ENCODE data around the gene LYPLAL1.

LYPLAL1 gene

DNA sequence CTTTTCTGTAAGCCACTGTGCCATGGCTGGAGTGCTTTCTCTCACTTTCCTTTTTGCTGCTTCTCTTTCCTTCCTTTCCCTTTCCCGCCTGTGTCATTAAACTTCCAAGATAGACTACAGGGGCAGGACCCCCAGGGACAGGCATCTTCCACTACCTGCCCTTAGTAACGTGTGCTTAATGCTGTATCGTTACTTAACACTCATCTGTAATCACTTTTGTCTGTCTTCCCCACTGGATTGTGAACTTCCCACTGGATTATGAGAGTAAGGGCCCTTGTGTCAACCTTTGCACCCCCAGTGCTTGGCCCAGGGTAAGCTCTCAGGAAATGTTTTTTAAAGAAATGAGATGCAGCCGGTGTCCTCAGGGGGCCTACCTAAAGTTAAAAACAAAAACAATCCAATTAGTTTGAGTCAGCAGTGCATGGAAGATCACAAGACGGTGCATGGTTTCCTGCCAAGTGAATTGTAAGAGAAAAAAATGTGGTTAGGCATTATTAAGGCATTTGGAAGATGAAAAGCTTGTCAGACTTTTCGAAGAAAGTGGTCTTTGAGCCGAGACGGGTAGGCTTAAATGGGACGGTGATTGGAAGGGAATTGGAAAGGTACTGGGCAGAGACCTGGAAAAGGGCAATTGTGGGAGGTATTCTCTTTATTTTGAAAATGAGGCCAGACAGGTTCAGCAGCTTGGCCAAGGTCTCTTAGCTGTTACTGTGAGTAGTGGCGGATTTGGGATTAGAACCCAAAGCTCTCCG lies 958 bp downstream of the LYPLAL1 start:
- H2AFZ ChIP-seq (ENCODE audit: low read depth, low read length, severe bottlenecking) = peak overlapping the region; percentile 88
- H3K27me3 ChIP-seq (ENCODE audit: low read length) = no peaks in the 10 kb centered on the region
- H3K9me2 ChIP-seq (replicated peaks; ENCODE audit: insufficient read depth, low read length) = no peaks in the 10 kb centered on the region
- no peak for TF ChIP-seq EZH2phosphoT487 (conservative IDR thresholded peaks at IDR 0.05; ENCODE audit: low read length)
- TF ChIP-seq, protein P1, sequence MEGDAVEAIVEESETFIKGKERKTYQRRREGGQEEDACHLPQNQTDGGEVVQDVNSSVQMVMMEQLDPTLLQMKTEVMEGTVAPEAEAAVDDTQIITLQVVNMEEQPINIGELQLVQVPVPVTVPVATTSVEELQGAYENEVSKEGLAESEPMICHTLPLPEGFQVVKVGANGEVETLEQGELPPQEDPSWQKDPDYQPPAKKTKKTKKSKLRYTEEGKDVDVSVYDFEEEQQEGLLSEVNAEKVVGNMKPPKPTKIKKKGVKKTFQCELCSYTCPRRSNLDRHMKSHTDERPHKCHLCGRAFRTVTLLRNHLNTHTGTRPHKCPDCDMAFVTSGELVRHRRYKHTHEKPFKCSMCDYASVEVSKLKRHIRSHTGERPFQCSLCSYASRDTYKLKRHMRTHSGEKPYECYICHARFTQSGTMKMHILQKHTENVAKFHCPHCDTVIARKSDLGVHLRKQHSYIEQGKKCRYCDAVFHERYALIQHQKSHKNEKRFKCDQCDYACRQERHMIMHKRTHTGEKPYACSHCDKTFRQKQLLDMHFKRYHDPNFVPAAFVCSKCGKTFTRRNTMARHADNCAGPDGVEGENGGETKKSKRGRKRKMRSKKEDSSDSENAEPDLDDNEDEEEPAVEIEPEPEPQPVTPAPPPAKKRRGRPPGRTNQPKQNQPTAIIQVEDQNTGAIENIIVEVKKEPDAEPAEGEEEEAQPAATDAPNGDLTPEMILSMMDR (IDR thresholded peaks at IDR 0.05; ENCODE audit: insufficient read depth, low read length, poor library complexity, severe bottlenecking) = no peak
- H3K4me3 ChIP-seq (ENCODE audit: insufficient read depth, low read length, poor library complexity, severe bottlenecking) = peak overlapping the region; percentile 67
- H3K4me2 ChIP-seq (ENCODE audit: low read depth, low read length, poor library complexity, severe bottlenecking) = peak overlapping the region; percentile 70
- H3K36me3 ChIP-seq (ENCODE audit: low read length) = no peaks in the 10 kb centered on the region
- no peaks in the 10 kb centered on the region for H4K20me1 ChIP-seq (ENCODE audit: low read depth, low read length)
- H3K79me2 ChIP-seq (ENCODE audit: insufficient read depth, low read length) = no peaks in the 10 kb centered on the region
- H3K9ac ChIP-seq (ENCODE audit: low read length) = peak overlapping the region; percentile 69
- H3F3A ChIP-seq (ENCODE audit: insufficient read depth) = no peaks in the 10 kb centered on the region; the same call in 1 of the 2 replicates
- H3K9me3 ChIP-seq (ENCODE audit: insufficient read depth, low read length) = no peaks in the 10 kb centered on the region
- H3K27ac ChIP-seq (ENCODE audit: low read depth, low read length) = no peak overlapping the region

DNA sequence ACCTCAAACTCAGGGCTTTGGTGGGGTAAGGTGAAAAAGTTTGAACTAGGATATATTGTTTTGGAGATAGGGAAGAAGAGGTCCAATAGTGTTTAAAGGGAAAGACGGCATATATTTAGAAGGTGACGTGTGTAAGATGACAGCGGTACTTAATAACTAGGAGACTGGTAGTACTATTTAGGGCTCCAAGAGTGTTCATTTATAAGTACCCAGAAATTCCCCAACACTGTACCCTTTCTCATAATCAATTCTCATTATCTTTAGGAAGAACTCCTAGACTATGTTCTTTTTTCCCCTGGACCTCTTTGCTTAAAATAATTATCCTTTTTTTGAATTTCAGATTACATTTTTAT lies 1.5 kb downstream of the LYPLAL1 start:
- Histone ChIP-seq H3K36me3 (ENCODE audit: low read length) (no peaks in the 10 kb centered on the region), H3K9me2 (replicated peaks; ENCODE audit: insufficient read depth, low read length) (no peaks in the 10 kb centered on the region), H2AFZ (ENCODE audit: low read depth, low read length, severe bottlenecking) (no peak overlapping the region), H3F3A (ENCODE audit: insufficient read depth) (no peaks in the 10 kb centered on the region; the same call in 1 of the 2 replicates), H3K79me2 (ENCODE audit: insufficient read depth, low read length) (no peaks in the 10 kb centered on the region), H3K9ac (ENCODE audit: low read length) (no peak overlapping the region), H4K20me1 (ENCODE audit: low read depth, low read length) (no peaks in the 10 kb centered on the region), H3K27me3 (ENCODE audit: low read length) (no peaks in the 10 kb centered on the region), H3K4me2 (ENCODE audit: low read depth, low read length, poor library complexity, severe bottlenecking) (peak overlapping the region; percentile 70), H3K4me3 (ENCODE audit: insufficient read depth, low read length, poor library complexity, severe bottlenecking) (peak overlapping the region; percentile 67), H3K9me3 (ENCODE audit: insufficient read depth, low read length) (no peaks in the 10 kb centered on the region), H3K27ac (ENCODE audit: low read depth, low read length) (no peak overlapping the region)
- TF ChIP-seq, protein P1 (IDR thresholded peaks at IDR 0.05; ENCODE audit: insufficient read depth, low read length, poor library complexity, severe bottlenecking) = no peak
- TF ChIP-seq EZH2phosphoT487 (conservative IDR thresholded peaks at IDR 0.05; ENCODE audit: low read length) = no peak

DNA sequence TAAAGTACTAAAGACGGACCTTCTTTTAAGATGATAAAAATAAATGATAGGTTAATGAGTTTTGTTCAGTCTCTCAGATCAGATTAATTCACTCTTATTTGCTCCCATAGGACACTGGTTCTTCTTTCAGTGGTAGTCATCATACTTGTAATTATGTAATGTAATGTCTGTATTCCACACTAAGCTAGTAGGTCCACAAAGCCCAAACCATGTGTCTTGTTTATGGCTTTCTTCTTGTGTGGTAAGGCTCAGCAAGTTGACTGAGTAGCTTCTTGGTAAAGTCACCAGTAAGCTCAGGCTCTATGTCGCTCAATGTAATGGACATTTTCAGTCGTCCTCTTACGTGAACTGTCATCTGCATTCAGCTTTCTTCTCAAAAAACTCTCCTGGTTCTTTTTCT lies 2.5 kb downstream of the LYPLAL1 start:
- H3K36me3 ChIP-seq (ENCODE audit: low read length) = no peaks in the 10 kb centered on the region
- no peaks in the 10 kb centered on the region for H3K9me2 ChIP-seq (replicated peaks; ENCODE audit: insufficient read depth, low read length)
- peak overlapping the region; percentile 70 for H3K4me2 ChIP-seq (ENCODE audit: low read depth, low read length, poor library complexity, severe bottlenecking)
- H3K9ac ChIP-seq (ENCODE audit: low read length) = no peak overlapping the region
- no peak overlapping the region for H2AFZ ChIP-seq (ENCODE audit: low read depth, low read length, severe bottlenecking)
- no peaks in the 10 kb centered on the region for H3K79me2 ChIP-seq (ENCODE audit: insufficient read depth, low read length)
- no peak for TF ChIP-seq EZH2phosphoT487 (conservative IDR thresholded peaks at IDR 0.05; ENCODE audit: low read length)
- TF ChIP-seq, protein P1 (IDR thresholded peaks at IDR 0.05; ENCODE audit: insufficient read depth, low read length, poor library complexity, severe bottlenecking) = no peak
- no peaks in the 10 kb centered on the region for H3K9me3 ChIP-seq (ENCODE audit: insufficient read depth, low read length)
- no peaks in the 10 kb centered on the region for H3K27me3 ChIP-seq (ENCODE audit: low read length)
- H3K4me3 ChIP-seq (ENCODE audit: insufficient read depth, low read length, poor library complexity, severe bottlenecking) = no peak overlapping the region
- H4K20me1 ChIP-seq (ENCODE audit: low read depth, low read length) = no peaks in the 10 kb centered on the region
- no peak overlapping the region for H3K27ac ChIP-seq (ENCODE audit: low read depth, low read length)
- no peaks in the 10 kb centered on the region; the same call in 1 of the 2 replicates for H3F3A ChIP-seq (ENCODE audit: insufficient read depth)

Measured in SU-DHL-6 (cell line).